Liver (tissue), 3 donors: ENCODE results near the gene ZNF189.
A peak's percentile ranks its signal among the peaks of the same experiment; 100 is the strongest.

Experiments
- RAD21 ChIP-seq, 2 donors: IDR thresholded peaks; 2 replicates each; pipeline ENCODE4 v1.6.1; 2016; ENCODE audit warnings: antibody characterized with exemption in 2 of 2, mild to moderate bottlenecking in 2 of 2
- SP1 ChIP-seq: IDR thresholded peaks from 2 replicates; pipeline ENCODE4 v1.6.1; 2018; ENCODE audit warnings: antibody characterized with exemption, mild to moderate bottlenecking
- TAF1 ChIP-seq: conservative IDR thresholded peaks from 2 replicates; pipeline ENCODE4 v1.6.1; 2016; ENCODE audit warnings: antibody characterized with exemption, mild to moderate bottlenecking
- TF ChIP-seq, protein P1 (sequence below): fragments of 150-350 bp; IDR thresholded peaks from 2 replicates; pipeline ENCODE4 v1.5.1; 2017; ENCODE audit warnings: improper control_type of control experiment, low read depth, low read length; ENCODE audit not compliant: missing input control
- TF ChIP-seq, protein P2 (sequence below): IDR thresholded peaks from 2 replicates; pipeline ENCODE4 v1.6.1; 2016; ENCODE audit warnings: antibody characterized with exemption
- TF ChIP-seq, protein P3 (sequence below): IDR thresholded peaks from 2 replicates; pipeline ENCODE4 v1.6.1; 2016; ENCODE audit warnings: antibody characterized with exemption, mild to moderate bottlenecking
- donor health status: healthy.
- donor health status: healthy.

DNA sequence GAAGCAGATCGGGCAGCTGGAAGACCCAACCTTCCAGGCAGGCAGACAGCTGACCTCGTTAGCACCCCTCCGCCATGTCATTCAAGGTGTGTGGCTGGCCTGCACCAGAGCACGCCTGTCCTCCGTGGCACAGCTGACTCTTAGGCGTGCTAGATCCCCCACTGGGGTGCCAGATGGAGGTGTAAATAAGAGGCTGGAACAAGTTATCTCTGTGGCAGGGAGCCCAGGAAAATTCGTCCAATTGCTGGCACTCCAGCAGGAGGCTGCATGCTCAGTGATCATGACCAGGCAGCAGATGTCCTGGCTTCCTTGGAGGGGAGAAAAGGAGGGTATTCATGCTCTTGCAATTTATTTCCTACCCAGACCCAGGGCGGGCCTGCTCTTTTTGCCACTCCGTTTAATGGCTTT is 44.7 kb downstream of the ZNF189 start:
- peak; percentile 94 for TF ChIP-seq SP1
- TF ChIP-seq, protein P1, sequence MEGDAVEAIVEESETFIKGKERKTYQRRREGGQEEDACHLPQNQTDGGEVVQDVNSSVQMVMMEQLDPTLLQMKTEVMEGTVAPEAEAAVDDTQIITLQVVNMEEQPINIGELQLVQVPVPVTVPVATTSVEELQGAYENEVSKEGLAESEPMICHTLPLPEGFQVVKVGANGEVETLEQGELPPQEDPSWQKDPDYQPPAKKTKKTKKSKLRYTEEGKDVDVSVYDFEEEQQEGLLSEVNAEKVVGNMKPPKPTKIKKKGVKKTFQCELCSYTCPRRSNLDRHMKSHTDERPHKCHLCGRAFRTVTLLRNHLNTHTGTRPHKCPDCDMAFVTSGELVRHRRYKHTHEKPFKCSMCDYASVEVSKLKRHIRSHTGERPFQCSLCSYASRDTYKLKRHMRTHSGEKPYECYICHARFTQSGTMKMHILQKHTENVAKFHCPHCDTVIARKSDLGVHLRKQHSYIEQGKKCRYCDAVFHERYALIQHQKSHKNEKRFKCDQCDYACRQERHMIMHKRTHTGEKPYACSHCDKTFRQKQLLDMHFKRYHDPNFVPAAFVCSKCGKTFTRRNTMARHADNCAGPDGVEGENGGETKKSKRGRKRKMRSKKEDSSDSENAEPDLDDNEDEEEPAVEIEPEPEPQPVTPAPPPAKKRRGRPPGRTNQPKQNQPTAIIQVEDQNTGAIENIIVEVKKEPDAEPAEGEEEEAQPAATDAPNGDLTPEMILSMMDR = no peak
- TF ChIP-seq, protein P2, sequence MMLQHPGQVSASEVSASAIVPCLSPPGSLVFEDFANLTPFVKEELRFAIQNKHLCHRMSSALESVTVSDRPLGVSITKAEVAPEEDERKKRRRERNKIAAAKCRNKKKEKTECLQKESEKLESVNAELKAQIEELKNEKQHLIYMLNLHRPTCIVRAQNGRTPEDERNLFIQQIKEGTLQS = no peak
- TF ChIP-seq, protein P3, sequence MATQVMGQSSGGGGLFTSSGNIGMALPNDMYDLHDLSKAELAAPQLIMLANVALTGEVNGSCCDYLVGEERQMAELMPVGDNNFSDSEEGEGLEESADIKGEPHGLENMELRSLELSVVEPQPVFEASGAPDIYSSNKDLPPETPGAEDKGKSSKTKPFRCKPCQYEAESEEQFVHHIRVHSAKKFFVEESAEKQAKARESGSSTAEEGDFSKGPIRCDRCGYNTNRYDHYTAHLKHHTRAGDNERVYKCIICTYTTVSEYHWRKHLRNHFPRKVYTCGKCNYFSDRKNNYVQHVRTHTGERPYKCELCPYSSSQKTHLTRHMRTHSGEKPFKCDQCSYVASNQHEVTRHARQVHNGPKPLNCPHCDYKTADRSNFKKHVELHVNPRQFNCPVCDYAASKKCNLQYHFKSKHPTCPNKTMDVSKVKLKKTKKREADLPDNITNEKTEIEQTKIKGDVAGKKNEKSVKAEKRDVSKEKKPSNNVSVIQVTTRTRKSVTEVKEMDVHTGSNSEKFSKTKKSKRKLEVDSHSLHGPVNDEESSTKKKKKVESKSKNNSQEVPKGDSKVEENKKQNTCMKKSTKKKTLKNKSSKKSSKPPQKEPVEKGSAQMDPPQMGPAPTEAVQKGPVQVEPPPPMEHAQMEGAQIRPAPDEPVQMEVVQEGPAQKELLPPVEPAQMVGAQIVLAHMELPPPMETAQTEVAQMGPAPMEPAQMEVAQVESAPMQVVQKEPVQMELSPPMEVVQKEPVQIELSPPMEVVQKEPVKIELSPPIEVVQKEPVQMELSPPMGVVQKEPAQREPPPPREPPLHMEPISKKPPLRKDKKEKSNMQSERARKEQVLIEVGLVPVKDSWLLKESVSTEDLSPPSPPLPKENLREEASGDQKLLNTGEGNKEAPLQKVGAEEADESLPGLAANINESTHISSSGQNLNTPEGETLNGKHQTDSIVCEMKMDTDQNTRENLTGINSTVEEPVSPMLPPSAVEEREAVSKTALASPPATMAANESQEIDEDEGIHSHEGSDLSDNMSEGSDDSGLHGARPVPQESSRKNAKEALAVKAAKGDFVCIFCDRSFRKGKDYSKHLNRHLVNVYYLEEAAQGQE = peak; percentile 40
- TF ChIP-seq TAF1 = peak; percentile 67
- peak; percentile 22 to 34 for TF ChIP-seq RAD21 (IDR thresholded peaks at IDR 0.05)
